ENCODE results near the gene SLC5A4.
"Not testable (repeated sequence)": the region's sequence is repeated elsewhere in the genome, so short reads cannot be mapped to it uniquely, and the experiment has no call there.

Gene SLC5A4

GRCh38 chr22:32199961-32200360 is 55.2 kb downstream of the SLC5A4 start:
- no peak for DNase-seq (ENCODE audit: low read depth in 2 of 2)

- no peak for DNase-seq (ENCODE audit: low read depth in 2 of 2)
Measured at GRCh38 chr22:32199341-32199740, 55.8 kb downstream of the SLC5A4 start.

GRCh38 chr22:32197553-32198226 is 57.5 kb downstream of the SLC5A4 start:
- DNase-seq (ENCODE audit: low read depth in 2 of 2), result not testable (repeated sequence)

- DNase-seq (ENCODE audit: low read depth in 2 of 2), result not testable (repeated sequence)
Measured at GRCh38 chr22:32195900-32196299, 59.2 kb downstream of the SLC5A4 start.

GRCh38 chr22:32193346-32193745 is 61.8 kb downstream of the SLC5A4 start:
- DNase-seq (ENCODE audit: low read depth in 2 of 2), result not testable (repeated sequence)

GRCh38 chr22:32191021-32191420 is 64.1 kb downstream of the SLC5A4 start:
- not testable (repeated sequence) for DNase-seq (ENCODE audit: low read depth in 2 of 2)

- no peak for DNase-seq (ENCODE audit: low read depth in 2 of 2)
Measured at GRCh38 chr22:32185821-32186220, 69.3 kb downstream of the SLC5A4 start.

- no peak for DNase-seq (ENCODE audit: low read depth in 2 of 2)
Measured at GRCh38 chr22:32183625-32184024, 71.5 kb downstream of the SLC5A4 start.

GRCh38 chr22:32181043-32181442 is 74.1 kb downstream of the SLC5A4 start:
- DNase-seq (ENCODE audit: low read depth in 2 of 2), result no peak

GRCh38 chr22:32177221-32177765 is 77.9 kb downstream of the SLC5A4 start:
- no peak for DNase-seq (ENCODE audit: low read depth in 2 of 2)

- no peak for DNase-seq (ENCODE audit: low read depth in 2 of 2)
Measured at GRCh38 chr22:32175683-32176644, 79.2 kb downstream of the SLC5A4 start.

- no peak for DNase-seq (ENCODE audit: low read depth in 2 of 2)
Measured at GRCh38 chr22:32175115-32175514, 80.0 kb downstream of the SLC5A4 start.

All from stimulated activated CD4-positive, alpha-beta T cell treated with anti-CD3 and anti-CD28 coated beads, Interleukin-1b, Interleukin-23, amount 100 ng/mL, for 1 hour (primary cell).